Stimulated activated CD4-positive, alpha-beta T cell treated with anti-CD3 and anti-CD28 coated beads, Interleukin-2, amount 100 ng/mL, for 4 hours (primary cell): ENCODE results near the gene SLC2A4.
A peak's percentile ranks its signal among the peaks of the same experiment; 100 is the strongest.

Experiments used
- DNase-seq: peaks from one replicate; pipeline ENCODE4 v3.0.0-alpha.2; 2020; ENCODE audit warnings: low read depth

SLC2A4 gene

DNA sequence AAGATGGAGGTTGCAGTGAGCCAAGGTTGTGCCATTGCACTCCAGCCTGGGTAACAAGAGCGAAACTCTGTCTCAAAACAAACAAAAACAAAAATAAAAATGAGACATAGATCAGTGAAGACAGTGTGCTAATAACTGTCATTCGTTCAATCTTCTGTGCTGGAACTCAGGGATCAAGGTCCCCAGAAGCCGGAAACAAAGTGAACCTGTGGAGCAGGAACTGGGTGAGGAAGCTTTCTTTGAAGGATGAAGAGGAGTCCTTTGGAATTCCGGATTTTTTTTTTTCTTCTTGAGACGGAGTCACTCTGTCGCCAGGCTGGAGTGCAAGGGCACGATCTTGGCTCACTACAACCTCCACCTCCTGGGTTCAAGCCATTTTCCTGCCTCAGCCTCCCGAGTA is 2.1 kb upstream of the SLC2A4 start:
- no peak for DNase-seq

DNA sequence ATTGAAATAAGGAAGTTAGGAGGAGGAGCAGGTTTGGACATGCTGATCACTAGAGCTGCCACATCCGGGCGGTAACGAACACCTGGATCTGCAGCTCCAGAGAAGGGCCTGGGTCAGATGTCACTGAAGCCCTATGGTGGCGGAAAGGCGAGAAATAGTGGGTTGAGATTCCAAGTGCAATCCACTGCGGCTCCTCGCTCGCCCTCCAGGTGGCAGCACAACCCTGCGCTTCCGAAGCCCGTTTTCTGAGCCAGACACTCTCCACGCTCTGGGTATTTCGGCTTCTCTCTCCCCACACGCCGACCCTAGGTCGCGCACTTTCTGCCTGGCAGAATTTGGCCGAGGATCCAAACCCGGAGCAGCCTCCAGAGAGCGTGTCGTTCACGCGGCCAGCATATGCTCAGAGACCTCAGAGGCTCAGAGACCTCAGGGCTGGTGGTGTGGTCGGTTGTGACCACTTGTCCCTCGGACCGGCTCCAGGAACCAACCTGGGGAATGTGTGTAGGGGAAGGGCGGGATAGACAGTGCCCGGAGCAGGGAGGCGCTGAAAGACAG is 922 bp upstream of the SLC2A4 start:
- DNase-seq = peak; percentile 81

GRCh38 chr17:7281953-7282751 is 634 bp downstream of the SLC2A4 start:
- DNase-seq = no peak

- no peak for DNase-seq
Measured at GRCh38 chr17:7282752-7283321, 1.3 kb downstream of the SLC2A4 start.

DNA sequence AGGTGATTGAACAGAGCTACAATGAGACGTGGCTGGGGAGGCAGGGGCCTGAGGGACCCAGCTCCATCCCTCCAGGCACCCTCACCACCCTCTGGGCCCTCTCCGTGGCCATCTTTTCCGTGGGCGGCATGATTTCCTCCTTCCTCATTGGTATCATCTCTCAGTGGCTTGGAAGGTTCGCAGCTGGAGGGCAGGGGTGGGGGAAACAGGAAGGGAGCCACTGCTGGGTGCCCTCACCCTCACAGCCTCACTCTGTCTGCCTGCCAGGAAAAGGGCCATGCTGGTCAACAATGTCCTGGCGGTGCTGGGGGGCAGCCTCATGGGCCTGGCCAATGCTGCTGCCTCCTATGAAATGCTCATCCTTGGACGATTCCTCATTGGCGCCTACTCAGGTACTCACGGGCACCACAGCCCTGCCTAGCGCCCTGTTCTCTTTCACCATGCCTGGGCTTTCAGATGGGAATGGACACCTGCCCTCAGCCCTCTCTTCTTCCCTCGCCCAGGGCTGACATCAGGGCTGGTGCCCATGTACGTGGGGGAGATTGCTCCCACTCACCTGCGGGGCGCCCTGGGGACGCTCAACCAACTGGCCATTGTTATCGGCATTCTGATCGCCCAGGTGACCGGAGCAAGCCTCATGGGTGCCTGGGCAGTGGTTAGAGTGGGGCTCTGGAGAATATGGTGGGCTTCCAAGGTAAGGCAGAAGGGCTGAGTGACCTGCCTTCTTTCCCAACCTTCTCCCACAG is 2.1 kb downstream of the SLC2A4 start:
- no peak for DNase-seq

- DNase-seq = no peak
Measured at GRCh38 chr17:7284911-7285310, 3.4 kb downstream of the SLC2A4 start.

GRCh38 chr17:7285679-7286078 is 4.2 kb downstream of the SLC2A4 start:
- DNase-seq = no peak

DNA sequence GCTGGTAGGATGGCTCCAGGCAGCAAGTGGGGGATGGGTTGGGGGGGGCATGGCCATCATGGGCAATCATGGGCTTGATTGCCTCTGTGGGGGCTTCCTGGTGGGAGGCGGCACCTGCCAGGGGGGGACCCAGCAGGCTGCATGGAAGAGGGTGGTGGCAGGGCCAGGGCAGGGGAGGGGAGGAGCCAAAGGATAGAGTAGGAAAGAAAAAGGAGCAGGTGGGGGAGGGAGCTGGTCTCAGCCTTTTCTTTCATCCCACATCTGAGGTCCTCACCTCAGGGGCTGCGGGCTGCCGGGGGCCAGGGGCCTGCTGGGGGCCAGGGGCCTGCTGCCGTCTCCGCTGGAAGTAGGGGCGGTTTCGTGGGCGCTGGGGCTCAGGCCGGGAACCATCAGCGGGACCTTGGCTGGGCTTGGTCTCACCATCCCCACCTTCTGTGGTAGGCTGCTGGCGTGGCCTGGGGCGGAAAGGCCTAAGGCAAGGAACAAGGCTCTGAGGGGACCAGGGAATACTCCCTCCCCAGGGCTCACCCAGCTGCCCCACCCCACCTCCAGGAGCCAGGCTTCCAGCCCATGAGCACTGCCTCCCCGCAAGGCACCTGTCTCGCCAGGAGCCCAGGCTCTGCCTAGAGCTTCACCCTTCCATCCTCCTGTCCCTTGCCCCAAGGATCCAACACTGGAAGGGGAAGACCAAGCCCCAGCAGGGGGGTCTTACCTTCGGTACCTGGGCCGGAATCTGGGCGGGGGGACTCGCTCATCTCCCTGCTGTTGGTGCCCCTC is 7.9 kb downstream of the SLC2A4 start:
- no peak for DNase-seq

DNA sequence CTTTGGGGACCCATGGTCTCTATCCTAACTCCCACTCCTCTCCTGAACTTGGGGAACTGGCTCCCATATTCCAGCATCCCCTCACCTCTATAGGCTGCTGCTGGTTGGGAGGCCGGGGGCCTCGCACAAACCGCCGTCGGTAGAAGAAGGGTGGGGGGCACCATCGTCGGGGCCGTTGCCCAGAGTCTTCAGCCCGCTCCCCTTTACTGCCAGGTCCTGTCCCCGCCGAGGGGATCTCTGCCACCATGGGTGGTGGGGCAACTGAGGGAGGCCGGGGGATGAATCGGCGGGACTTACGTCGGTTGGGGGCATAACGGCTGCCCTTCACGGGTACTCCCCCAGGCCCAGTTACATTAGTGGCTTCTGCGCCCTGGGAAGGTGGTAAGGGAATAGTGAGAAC is 8.6 kb downstream of the SLC2A4 start:
- no peak for DNase-seq

DNA sequence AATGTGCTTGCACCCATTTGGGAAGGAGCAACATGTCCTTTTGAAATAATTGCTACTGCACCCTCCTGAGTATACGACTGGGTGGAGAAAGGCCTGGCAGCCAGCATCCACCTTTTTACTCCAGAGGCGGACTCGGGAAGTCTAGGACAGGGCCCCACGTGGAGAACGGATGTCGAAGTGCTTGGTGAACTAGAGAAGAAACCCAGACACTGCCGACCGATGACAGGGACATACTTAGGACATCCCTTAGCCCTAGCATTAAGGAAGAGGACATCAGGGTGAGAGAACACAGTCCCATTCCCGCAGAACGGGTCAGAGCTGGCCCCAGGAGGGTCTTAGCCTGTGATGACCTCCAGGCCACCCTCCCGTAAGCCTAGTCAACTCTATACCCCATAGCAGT is 9.2 kb downstream of the SLC2A4 start:
- no peak for DNase-seq

GRCh38 chr17:7292194-7292593 is 10.7 kb downstream of the SLC2A4 start:
- no peak for DNase-seq

- DNase-seq = no peak
Measured at GRCh38 chr17:7292729-7293128, 11.2 kb downstream of the SLC2A4 start.

DNA sequence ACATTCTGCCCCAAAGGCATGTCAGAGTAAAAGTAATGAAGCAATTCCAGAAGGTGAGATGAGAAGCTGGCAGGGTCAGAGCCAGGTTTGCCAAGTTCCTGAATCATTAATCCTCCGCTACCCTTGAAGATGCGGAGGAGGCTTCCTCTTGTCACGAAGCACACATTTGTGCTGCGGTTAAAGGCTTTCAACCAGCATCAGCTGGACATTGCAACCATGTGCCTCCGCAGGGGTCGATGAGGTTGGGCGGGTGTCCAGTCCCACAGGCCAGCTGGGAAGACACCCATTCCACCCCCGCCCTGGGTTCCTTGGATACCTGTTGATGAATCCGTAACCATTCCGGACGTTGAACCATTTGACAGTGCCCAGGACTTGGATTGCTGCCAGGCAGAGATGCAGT is 11.6 kb downstream of the SLC2A4 start:
- DNase-seq = no peak

- DNase-seq = no peak
Measured at GRCh38 chr17:7293816-7294613, 12.5 kb downstream of the SLC2A4 start.

DNA sequence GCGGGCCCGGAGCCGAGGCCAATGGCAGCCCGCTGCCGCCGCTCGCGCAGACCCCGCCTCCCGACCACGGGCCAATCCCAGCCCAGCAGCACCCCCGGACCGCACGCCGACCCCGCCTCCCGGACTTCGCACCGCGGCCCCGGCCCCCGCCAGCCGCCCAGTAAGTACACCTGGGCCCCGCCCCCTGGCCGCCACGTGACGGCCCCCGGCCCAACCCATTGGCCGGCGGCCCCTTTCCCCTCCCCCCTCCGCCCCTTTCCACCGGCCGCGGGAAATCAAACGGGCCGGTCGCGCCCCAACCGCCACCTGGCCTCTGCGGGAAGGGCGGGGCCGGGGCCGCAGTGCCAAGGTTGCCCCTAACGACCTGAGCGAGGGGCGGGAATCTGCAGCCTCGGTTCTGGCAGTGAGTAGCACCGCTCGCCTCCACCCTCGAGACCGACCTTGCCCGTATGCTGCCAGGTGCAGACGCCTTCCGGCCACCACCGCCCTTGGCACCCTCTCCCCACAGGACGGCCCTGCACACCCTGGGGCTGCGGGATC is 13.2 kb downstream of the SLC2A4 start, which contains the start of gene YBX2:
Gene YBX2 (minus strand): TSS at position 26 of the 540 bp plus-strand sequence. CDS start 139 bp downstream, outside the sequence.
- DNase-seq = peak; percentile 66

- DNase-seq = no peak
Measured at GRCh38 chr17:7295230-7296180, 14.0 kb downstream of the SLC2A4 start.

- peak; percentile 51 for DNase-seq
Measured at GRCh38 chr17:7296189-7296861, 14.8 kb downstream of the SLC2A4 start.

DNA sequence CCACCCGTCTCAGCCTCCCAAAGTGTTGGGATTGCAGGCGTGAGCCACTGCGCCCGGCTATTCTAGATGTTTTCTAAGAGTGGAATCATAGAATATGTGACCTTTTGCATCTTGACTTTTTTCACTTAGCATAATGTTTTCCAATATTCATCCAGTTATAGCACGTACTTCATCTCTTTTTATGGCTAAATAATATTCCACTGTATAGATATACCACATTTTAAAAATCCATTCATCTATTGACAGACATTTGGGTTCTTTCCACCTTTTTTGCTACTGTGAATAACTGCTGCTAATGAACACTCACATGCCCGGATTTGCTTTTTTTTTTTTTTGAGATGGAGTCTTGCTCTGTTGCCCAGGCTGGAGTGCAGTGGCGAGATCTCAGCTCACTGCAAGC is 22.7 kb downstream of the SLC2A4 start:
- DNase-seq = no peak
